Islet of Langerhans (tissue), 1 donor: ENCODE data around the gene GSK3B.

Experiments used
- FAIRE-seq: peaks from one replicate; lab custom pipeline; 2011; peaks lifted over from hg19 to GRCh38; lab: Jason Lieb, UNC

The GSK3B gene

GRCh38 chr3:119776304-119776703, 317.9 kb downstream of the GSK3B start:
- no peak for FAIRE-seq

GRCh38 chr3:119774444-119774843, 319.8 kb downstream of the GSK3B start:
- FAIRE-seq, result no peak
